Measurements from ENCODE around the gene SUPT20H. TPM values are rescaled to one million over a fixed set of nuclear protein-coding genes. Genes with fewer than 3 reads are reported as not detected.

SUPT20H gene
- total RNA-seq, 1 donor from 2014 or later, result 9.9 TPM

- TF ChIP-seq CTCF (IDR thresholded peaks at IDR 0.05), result no peak
- intact Hi-C loops (cut with DNase I), result no loop called here
- Histone ChIP-seq H3K4me1 (no peaks in the 10 kb centered on the region), H3K9me3 (no peaks in the 10 kb centered on the region), H3K4me3 (no peak overlapping the region), H3K27me3 (no peaks in the 10 kb centered on the region), H3K27ac (no peak overlapping the region), H3K36me3 (no peaks in the 10 kb centered on the region)
- no peak for DNase-seq (ENCODE audit: low spot score in 2 of 2)
Observed at GRCh38 chr13:37076818-37077217, 17.3 kb upstream of the SUPT20H start.

- H3K9me3 ChIP-seq, result no peaks in the 10 kb centered on the region
- TF ChIP-seq CTCF (IDR thresholded peaks at IDR 0.05), result no peak
- DNase-seq (ENCODE audit: low spot score in 2 of 2), result no peak
- no peaks in the 10 kb centered on the region for H3K36me3 ChIP-seq
- H3K27me3 ChIP-seq, result no peaks in the 10 kb centered on the region
- no peak overlapping the region for H3K27ac ChIP-seq
- intact Hi-C loops (cut with DNase I), result loop anchor here (2.0 kb wide), 1 partner anchor 528 kb away; no protein-coding TSS in a partner anchor
- no peaks in the 10 kb centered on the region for H3K4me1 ChIP-seq
- no peak overlapping the region for H3K4me3 ChIP-seq
Observed at GRCh38 chr13:37075164-37075563, 15.7 kb upstream of the SUPT20H start.

GRCh38 chr13:37074703-37075102 is 15.2 kb upstream of the SUPT20H start:
- intact Hi-C loops (cut with DNase I), result loop anchor here (2.0 kb wide), 1 partner anchor 528 kb away; no protein-coding TSS in a partner anchor
- Histone ChIP-seq H3K27me3 (no peaks in the 10 kb centered on the region), H3K4me3 (no peak overlapping the region), H3K36me3 (no peaks in the 10 kb centered on the region), H3K27ac (no peak overlapping the region), H3K9me3 (no peaks in the 10 kb centered on the region), H3K4me1 (no peaks in the 10 kb centered on the region)
- DNase-seq (ENCODE audit: low spot score in 2 of 2), result no peak
- peak in 1 of 3 experiments; percentile 47 for TF ChIP-seq CTCF (IDR thresholded peaks at IDR 0.05)

- no peaks in the 10 kb centered on the region for H3K9me3 ChIP-seq
- H3K27ac ChIP-seq, result no peak overlapping the region
- no peaks in the 10 kb centered on the region for H3K27me3 ChIP-seq
- intact Hi-C loops (cut with DNase I), result no loop called here
- H3K4me3 ChIP-seq, result no peak overlapping the region
- no peaks in the 10 kb centered on the region for H3K4me1 ChIP-seq
- TF ChIP-seq CTCF (IDR thresholded peaks at IDR 0.05), result no peak
- no peak for DNase-seq (ENCODE audit: low spot score in 2 of 2)
- no peaks in the 10 kb centered on the region for H3K36me3 ChIP-seq
Observed at GRCh38 chr13:37072024-37072423, 12.5 kb upstream of the SUPT20H start.

- H3K27ac ChIP-seq, result no peak overlapping the region
- H3K4me1 ChIP-seq, result no peaks in the 10 kb centered on the region
- no peaks in the 10 kb centered on the region for H3K9me3 ChIP-seq
- DNase-seq (ENCODE audit: low spot score in 2 of 2), result no peak
- no peaks in the 10 kb centered on the region for H3K36me3 ChIP-seq
- no peaks in the 10 kb centered on the region for H3K27me3 ChIP-seq
- no peak overlapping the region for H3K4me3 ChIP-seq
- intact Hi-C loops (cut with DNase I), result no loop called here
- no peak for TF ChIP-seq CTCF (IDR thresholded peaks at IDR 0.05)
Observed at GRCh38 chr13:37070956-37071355, 11.5 kb upstream of the SUPT20H start.

- Histone ChIP-seq H3K4me1 (no peaks in the 10 kb centered on the region), H3K4me3 (no peak overlapping the region), H3K27ac (no peak overlapping the region), H3K9me3 (no peaks in the 10 kb centered on the region), H3K27me3 (no peaks in the 10 kb centered on the region), H3K36me3 (no peaks in the 10 kb centered on the region)
- DNase-seq (ENCODE audit: low spot score in 2 of 2), result no peak
- TF ChIP-seq CTCF (IDR thresholded peaks at IDR 0.05), result no peak
- intact Hi-C loops (cut with DNase I), result no loop called here
Observed at GRCh38 chr13:37070145-37070695, 10.7 kb upstream of the SUPT20H start.

All from ascending aorta (tissue), 2 donors.